Panc1 (cell line): Measurements from ENCODE around the gene ASPRV1. TPM values are rescaled to one million over a fixed set of nuclear protein-coding genes. Genes with fewer than 3 reads are reported as not detected.
A peak's percentile ranks its signal among the peaks of the same experiment; 100 is the strongest.

Source experiments
- ATAC-seq: fragments of 200-7000 bp; cut with Tn5 transposase; 2 replicates; pipeline ENCODE4 v1.9.1; 2020; ENCODE audit warnings: mild to moderate bottlenecking, moderate library complexity
- BruUV-seq: library from RNA; stranded (reverse); fragments of 400-500 nt; replicated peaks from 2 replicates; lab custom pipeline; 2021; lab: Mats Ljungman, UMichigan
- CTCF ChIA-PET: fragments of 300-600 bp; sonication (Branson Sonifier 250); formaldehyde crosslinking; loops from one replicate; lab custom pipeline; 2022; ENCODE audit warnings: antibody characterized with exemption; lab: Charles Lee
- POLR2A ChIA-PET: fragments of 300-600 bp; sonication (Branson Sonifier 250); formaldehyde crosslinking; loops from one replicate; lab custom pipeline; 2022; ENCODE audit warnings: antibody characterized with exemption; lab: Charles Lee
- DNase-seq: peaks from one replicate; pipeline ENCODE4 v3.0.0-alpha.2; 2010; ENCODE audit warnings: low read depth, low spot score
- H3K27ac ChIP-seq: 2 replicates; pipeline ENCODE4 v1.5.1; 2011; ENCODE audit warnings: mild to moderate bottlenecking, low read length, inconsistent platforms
- H3K27me3 ChIP-seq: fragments of 200-500 bp; sonication (Bioruptor generic); 2 replicates; pipeline ENCODE4 v1.6.0; 2014; ENCODE audit warnings: low read length, inconsistent platforms; ENCODE audit not compliant: control insufficient read depth, insufficient read depth
- H3K36me3 ChIP-seq: fragments of 200-500 bp; sonication (Bioruptor generic); 2 replicates; pipeline ENCODE4 v1.5.1; 2014; ENCODE audit warnings: inconsistent platforms, mild to moderate bottlenecking, low read length, moderate library complexity; ENCODE audit not compliant: control insufficient read depth, insufficient read depth
- H3K4me1 ChIP-seq: 2 replicates; pipeline ENCODE4 v1.5.1; 2011; ENCODE audit warnings: inconsistent platforms, mild to moderate bottlenecking, low read length, moderate library complexity; ENCODE audit not compliant: control insufficient read depth, insufficient read depth
- H3K4me3 ChIP-seq, 2 experiments: 2 replicates each; pipeline ENCODE4 v1.5.1; 2011 to 2012; ENCODE audit warnings: low read depth in 2 of 2, low read length in 2 of 2, mild to moderate bottlenecking in 2 of 2, inconsistent platforms in 1 of 2, moderate library complexity in 1 of 2
- H3K9me3 ChIP-seq: fragments of 200-500 bp; sonication (Bioruptor generic); 2 replicates; pipeline ENCODE4 v1.5.1; 2014; ENCODE audit warnings: low read depth, mild to moderate bottlenecking, inconsistent platforms, low read length, moderate library complexity; ENCODE audit not compliant: control insufficient read depth, insufficient read depth
- POLR2AphosphoS5 ChIP-seq: IDR thresholded peaks from 2 replicates; pipeline ENCODE4 v1.6.1; 2012; ENCODE audit warnings: mild to moderate bottlenecking, low read depth, low read length, moderate library complexity
- SIN3A ChIP-seq: IDR thresholded peaks from 2 replicates; pipeline ENCODE4 v1.6.1; 2012; ENCODE audit warnings: low read depth, mild to moderate bottlenecking, low read length, moderate library complexity, borderline replicate concordance; ENCODE audit not compliant: insufficient read depth
- TCF7L2 ChIP-seq: IDR thresholded peaks from 2 replicates; pipeline ENCODE4 v1.6.1; 2011; ENCODE audit warnings: mild to moderate bottlenecking, low read depth, low read length, inconsistent platforms
- in situ Hi-C: cut with HindIII; loops from 2 replicates; pipeline ENCODE4 v1.10.0; 2016; ENCODE audit warnings: low sequenced_read_pairs, low pct_unique_long_range_greater_than_20kb
- intact Hi-C: fragments of 100-400 bp; cut with micrococcal nuclease; formaldehyde crosslinking; loops from one replicate; pipeline ENCODE4 v1.10.0; 2022; ENCODE audit not compliant: unreplicated experiment
- total RNA-seq: library from RNA; stranded (reverse); gene quantifications from one replicate; pipeline ENCODE4 v1.2.1, GENCODE V29; 2021; ENCODE audit not compliant: unreplicated experiment
- TF ChIP-seq, protein P1 (sequence below), 2 experiments: IDR thresholded peaks; 2 replicates each; pipeline ENCODE4 v1.6.1; 2011 to 2012; ENCODE audit warnings: low read depth in 2 of 2, control low read depth in 1 of 2, low read length in 1 of 2, mild to moderate bottlenecking in 1 of 2, moderate library complexity in 1 of 2; ENCODE audit not compliant: insufficient read depth in 1 of 2
- TF ChIP-seq, protein P2 (sequence below): fragments of 450-650 bp; IDR thresholded peaks from 2 replicates; pipeline ENCODE4 v1.5.1; 2017; ENCODE audit warnings: mild to moderate bottlenecking

ASPRV1 gene
- total RNA-seq, 1 experiment from 2014 or later, result 0.21 TPM

DNA sequence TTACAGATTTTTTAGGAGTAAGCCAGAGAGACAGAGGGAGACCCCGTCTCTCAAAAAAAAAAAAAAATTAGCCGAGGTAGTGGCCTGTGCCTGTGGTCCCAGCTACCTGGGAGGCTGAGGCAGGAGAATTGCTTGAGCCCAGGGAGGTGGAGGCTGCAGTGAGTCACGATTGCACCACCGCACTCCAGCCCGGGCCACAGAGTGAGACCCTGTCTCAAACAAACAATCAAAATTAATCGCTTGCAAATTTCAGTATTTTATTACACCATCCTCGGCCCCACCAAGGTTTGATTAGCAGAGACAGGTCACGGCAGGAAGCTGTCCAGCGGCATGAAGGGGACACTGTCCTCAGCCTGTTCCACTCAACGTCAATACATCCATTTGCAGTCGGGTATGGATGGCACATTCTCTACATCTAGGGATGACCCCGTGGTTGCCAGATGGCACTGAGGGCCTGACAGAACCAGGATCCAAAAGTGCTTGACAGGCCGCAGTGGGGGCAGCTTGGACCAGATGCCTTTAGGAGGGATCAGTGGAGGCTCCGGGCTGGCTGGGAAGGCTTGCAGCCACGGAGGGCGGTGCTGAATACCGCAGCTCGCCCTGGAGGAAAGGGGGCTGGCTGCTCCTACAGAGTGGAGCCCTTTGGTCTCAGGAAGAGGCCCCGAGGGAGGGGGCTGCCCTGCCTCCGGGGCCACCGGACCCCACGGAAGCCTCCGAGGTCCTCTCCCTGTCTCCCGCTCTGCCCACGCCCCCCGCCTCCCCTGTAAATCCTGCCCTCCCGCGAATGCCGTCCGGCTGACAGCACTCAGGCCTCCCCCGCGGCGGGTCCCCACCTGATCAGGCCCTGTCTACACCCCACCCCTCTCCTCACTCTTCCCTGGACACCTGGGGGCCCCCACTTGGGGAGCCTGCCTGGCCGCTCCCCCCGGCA is 13.1 kb downstream of the ASPRV1 start:
- ATAC-seq (no peak), DNase-seq (no peak)
- no peaks in the 10 kb centered on the region for H3K27me3 ChIP-seq
- no peak overlapping the region; the same call in 1 of the 2 replicates for H3K27ac ChIP-seq
- no peak overlapping the region for H3K4me3 ChIP-seq
- CTCF ChIA-PET, result interaction anchor here (0.7 kb wide), 1 partner anchor 124 kb away, joined by 5 read pairs; no protein-coding TSS in a partner anchor
- intact Hi-C loops (no loop called here), in situ Hi-C loops (no loop called here)
- TF ChIP-seq, protein P1, sequence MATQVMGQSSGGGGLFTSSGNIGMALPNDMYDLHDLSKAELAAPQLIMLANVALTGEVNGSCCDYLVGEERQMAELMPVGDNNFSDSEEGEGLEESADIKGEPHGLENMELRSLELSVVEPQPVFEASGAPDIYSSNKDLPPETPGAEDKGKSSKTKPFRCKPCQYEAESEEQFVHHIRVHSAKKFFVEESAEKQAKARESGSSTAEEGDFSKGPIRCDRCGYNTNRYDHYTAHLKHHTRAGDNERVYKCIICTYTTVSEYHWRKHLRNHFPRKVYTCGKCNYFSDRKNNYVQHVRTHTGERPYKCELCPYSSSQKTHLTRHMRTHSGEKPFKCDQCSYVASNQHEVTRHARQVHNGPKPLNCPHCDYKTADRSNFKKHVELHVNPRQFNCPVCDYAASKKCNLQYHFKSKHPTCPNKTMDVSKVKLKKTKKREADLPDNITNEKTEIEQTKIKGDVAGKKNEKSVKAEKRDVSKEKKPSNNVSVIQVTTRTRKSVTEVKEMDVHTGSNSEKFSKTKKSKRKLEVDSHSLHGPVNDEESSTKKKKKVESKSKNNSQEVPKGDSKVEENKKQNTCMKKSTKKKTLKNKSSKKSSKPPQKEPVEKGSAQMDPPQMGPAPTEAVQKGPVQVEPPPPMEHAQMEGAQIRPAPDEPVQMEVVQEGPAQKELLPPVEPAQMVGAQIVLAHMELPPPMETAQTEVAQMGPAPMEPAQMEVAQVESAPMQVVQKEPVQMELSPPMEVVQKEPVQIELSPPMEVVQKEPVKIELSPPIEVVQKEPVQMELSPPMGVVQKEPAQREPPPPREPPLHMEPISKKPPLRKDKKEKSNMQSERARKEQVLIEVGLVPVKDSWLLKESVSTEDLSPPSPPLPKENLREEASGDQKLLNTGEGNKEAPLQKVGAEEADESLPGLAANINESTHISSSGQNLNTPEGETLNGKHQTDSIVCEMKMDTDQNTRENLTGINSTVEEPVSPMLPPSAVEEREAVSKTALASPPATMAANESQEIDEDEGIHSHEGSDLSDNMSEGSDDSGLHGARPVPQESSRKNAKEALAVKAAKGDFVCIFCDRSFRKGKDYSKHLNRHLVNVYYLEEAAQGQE (IDR thresholded peaks at IDR 0.05; ENCODE audit: insufficient read depth in 1 of 2, low read depth in 2 of 2, low read length in 1 of 2), result no peak
- TF ChIP-seq, protein P2, sequence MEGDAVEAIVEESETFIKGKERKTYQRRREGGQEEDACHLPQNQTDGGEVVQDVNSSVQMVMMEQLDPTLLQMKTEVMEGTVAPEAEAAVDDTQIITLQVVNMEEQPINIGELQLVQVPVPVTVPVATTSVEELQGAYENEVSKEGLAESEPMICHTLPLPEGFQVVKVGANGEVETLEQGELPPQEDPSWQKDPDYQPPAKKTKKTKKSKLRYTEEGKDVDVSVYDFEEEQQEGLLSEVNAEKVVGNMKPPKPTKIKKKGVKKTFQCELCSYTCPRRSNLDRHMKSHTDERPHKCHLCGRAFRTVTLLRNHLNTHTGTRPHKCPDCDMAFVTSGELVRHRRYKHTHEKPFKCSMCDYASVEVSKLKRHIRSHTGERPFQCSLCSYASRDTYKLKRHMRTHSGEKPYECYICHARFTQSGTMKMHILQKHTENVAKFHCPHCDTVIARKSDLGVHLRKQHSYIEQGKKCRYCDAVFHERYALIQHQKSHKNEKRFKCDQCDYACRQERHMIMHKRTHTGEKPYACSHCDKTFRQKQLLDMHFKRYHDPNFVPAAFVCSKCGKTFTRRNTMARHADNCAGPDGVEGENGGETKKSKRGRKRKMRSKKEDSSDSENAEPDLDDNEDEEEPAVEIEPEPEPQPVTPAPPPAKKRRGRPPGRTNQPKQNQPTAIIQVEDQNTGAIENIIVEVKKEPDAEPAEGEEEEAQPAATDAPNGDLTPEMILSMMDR, result no peak
- TF ChIP-seq TCF7L2 (no peak), POLR2AphosphoS5 (no peak), SIN3A (no peak)
- POLR2A ChIA-PET, result no interaction called here
- peaks cover 23% of the 10 kb centered on the region for H3K4me1 ChIP-seq
- no peaks in the 10 kb centered on the region for H3K36me3 ChIP-seq
- no TSS peak for BruUV-seq
- no peaks in the 10 kb centered on the region for H3K9me3 ChIP-seq

DNA sequence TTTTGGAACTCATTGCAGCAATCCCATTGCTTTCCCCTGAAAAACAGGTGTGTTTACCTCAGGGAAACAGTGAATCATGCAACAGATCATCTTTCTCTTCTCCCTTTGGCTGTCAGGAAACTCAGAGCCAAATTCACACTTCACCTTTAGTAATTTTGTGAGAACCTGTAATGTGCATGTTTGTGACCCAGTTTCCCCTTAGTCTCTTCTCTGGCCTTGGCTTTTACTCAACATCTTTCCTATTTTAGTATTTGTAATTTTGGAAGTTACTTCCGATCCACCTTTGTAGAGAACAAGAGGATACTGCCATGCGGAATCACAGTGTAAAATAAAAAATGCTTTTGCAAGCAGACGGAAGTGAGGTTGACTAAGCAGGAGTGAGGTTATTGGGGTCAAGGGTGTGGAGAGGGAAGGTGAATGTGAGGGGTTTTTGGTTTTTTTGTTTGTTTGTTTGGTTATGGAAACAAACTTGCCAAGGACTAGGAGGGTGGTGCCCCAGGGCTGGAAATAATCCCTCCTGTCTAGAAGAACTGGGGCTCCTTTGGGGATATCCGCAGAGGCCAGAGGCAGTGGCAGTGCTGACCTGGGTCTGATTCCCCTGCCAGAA is 14.0 kb downstream of the ASPRV1 start:
- H3K27me3 ChIP-seq, result no peaks in the 10 kb centered on the region
- no peaks in the 10 kb centered on the region for H3K36me3 ChIP-seq
- DNase-seq, result no peak
- H3K4me1 ChIP-seq, result peaks cover 23% of the 10 kb centered on the region
- TF ChIP-seq, protein P1 (IDR thresholded peaks at IDR 0.05; ENCODE audit: insufficient read depth in 1 of 2, low read depth in 2 of 2, low read length in 1 of 2), result no peak
- TF ChIP-seq SIN3A (no peak), TCF7L2 (no peak), POLR2AphosphoS5 (no peak)
- TF ChIP-seq, protein P2, result no peak
- intact Hi-C loops, result no loop called here
- no peak overlapping the region for H3K4me3 ChIP-seq
- ChIA-PET CTCF (interaction anchor here (0.7 kb wide), 1 partner anchor 125 kb away, joined by 5 read pairs; no protein-coding TSS in a partner anchor), POLR2A (no interaction called here)
- H3K9me3 ChIP-seq, result no peaks in the 10 kb centered on the region
- BruUV-seq, result no TSS peak
- in situ Hi-C loops, result no loop called here
- peak; percentile 45 for ATAC-seq
- H3K27ac ChIP-seq, result peak overlapping the region; percentile 62
